Effector memory CD4-positive, alpha-beta T cell (primary cell): ENCODE data around the gene CTSE.
A peak's percentile ranks its signal among the peaks of the same experiment; 100 is the strongest.

Experiments
- DNase-seq, 3 donors: peaks; one replicate each; pipeline ENCODE4 v3.0.0-alpha.2; 2020
- H3K27ac ChIP-seq: 2 replicates; pipeline ENCODE4 v1.7.0; 2013; ENCODE audit warnings: mild to moderate bottlenecking, low read length, moderate library complexity; ENCODE audit not compliant: insufficient read depth, poor library complexity, severe bottlenecking
- H3K27me3 ChIP-seq: replicated peaks from 2 replicates; pipeline ENCODE4 v1.7.0; 2013; ENCODE audit warnings: mild to moderate bottlenecking, low read length; ENCODE audit not compliant: insufficient read depth, control insufficient read depth, poor library complexity, severe bottlenecking
- H3K36me3 ChIP-seq: 2 replicates; pipeline ENCODE4 v1.7.0; 2013; ENCODE audit warnings: mild to moderate bottlenecking, low read length, moderate library complexity; ENCODE audit not compliant: control insufficient read depth, insufficient read depth
- H3K4me1 ChIP-seq: 2 replicates; pipeline ENCODE4 v1.7.0; 2013; ENCODE audit warnings: low read length, mild to moderate bottlenecking; ENCODE audit not compliant: control insufficient read depth, insufficient read depth, poor library complexity, severe bottlenecking
- H3K4me3 ChIP-seq: 2 replicates; pipeline ENCODE4 v1.7.0; 2013; ENCODE audit warnings: low read length, low read depth, mild to moderate bottlenecking; ENCODE audit not compliant: insufficient read depth, poor library complexity, severe bottlenecking
- H3K9me3 ChIP-seq: 2 replicates; pipeline ENCODE4 v1.7.0; 2013; ENCODE audit warnings: mild to moderate bottlenecking, low read length, moderate library complexity; ENCODE audit not compliant: control insufficient read depth

The CTSE gene

DNA sequence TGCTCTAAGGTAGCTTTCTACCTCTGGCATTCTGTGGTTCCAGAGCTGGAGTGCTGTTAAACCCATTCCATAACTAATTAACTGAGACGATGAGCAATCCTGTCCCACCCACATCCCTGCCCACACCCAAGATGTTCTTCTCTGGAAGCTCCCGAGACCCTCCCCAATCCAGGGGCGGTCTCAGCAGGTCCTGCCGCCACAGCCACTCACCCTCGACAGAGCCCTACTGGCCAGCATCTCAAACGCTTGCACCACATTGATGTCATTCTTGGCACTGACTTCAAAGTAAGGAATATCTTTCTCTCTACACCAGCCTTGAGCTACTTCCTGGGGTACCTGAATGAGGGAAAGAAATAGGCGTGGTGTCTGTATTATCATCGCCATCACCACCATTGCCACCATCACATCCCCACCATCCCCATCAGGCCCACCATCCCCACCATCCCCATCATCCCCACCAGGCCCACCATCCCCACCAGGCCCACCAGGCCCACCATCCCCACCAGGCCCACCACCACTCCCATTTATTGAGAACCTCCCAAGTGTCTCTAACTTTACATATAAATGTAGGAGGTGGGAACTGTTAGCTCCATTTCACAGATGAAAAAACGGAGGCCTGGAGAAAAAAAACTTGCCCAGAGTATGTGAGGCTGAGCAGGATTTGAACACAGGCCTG lies 38.2 kb downstream of the CTSE start:
- no peaks in the 10 kb centered on the region for H3K9me3 ChIP-seq
- H3K4me3 ChIP-seq: no peak overlapping the region
- no peak for DNase-seq
- H3K27ac ChIP-seq: no peak overlapping the region
- no peaks in the 10 kb centered on the region for H3K27me3 ChIP-seq
- no peaks in the 10 kb centered on the region for H3K36me3 ChIP-seq
- no peaks in the 10 kb centered on the region for H3K4me1 ChIP-seq

GRCh38 chr1:205983925-205984725 lies 39.6 kb downstream of the CTSE start:
- Histone ChIP-seq H3K27ac (no peak overlapping the region), H3K4me3 (no peak overlapping the region), H3K27me3 (no peaks in the 10 kb centered on the region), H3K36me3 (no peaks in the 10 kb centered on the region), H3K9me3 (no peaks in the 10 kb centered on the region), H3K4me1 (no peaks in the 10 kb centered on the region)
- DNase-seq: no peak

GRCh38 chr1:205981257-205981656 lies 42.4 kb downstream of the CTSE start:
- H3K4me1 ChIP-seq: no peaks in the 10 kb centered on the region
- no peak for DNase-seq
- no peaks in the 10 kb centered on the region for H3K36me3 ChIP-seq
- H3K27me3 ChIP-seq: no peaks in the 10 kb centered on the region
- H3K4me3 ChIP-seq: no peak overlapping the region
- H3K27ac ChIP-seq: no peak overlapping the region
- no peaks in the 10 kb centered on the region for H3K9me3 ChIP-seq

GRCh38 chr1:205980237-205980870 lies 43.3 kb downstream of the CTSE start:
- no peak overlapping the region for H3K27ac ChIP-seq
- no peak overlapping the region for H3K4me3 ChIP-seq
- no peaks in the 10 kb centered on the region for H3K36me3 ChIP-seq
- no peak for DNase-seq
- H3K27me3 ChIP-seq: no peaks in the 10 kb centered on the region
- H3K4me1 ChIP-seq: no peaks in the 10 kb centered on the region
- H3K9me3 ChIP-seq: no peaks in the 10 kb centered on the region

GRCh38 chr1:205979301-205979700 lies 44.4 kb downstream of the CTSE start:
- no peak overlapping the region for H3K27ac ChIP-seq
- H3K4me3 ChIP-seq: no peak overlapping the region
- no peaks in the 10 kb centered on the region for H3K9me3 ChIP-seq
- H3K4me1 ChIP-seq: no peaks in the 10 kb centered on the region
- no peaks in the 10 kb centered on the region for H3K27me3 ChIP-seq
- no peak for DNase-seq
- H3K36me3 ChIP-seq: no peaks in the 10 kb centered on the region

DNA sequence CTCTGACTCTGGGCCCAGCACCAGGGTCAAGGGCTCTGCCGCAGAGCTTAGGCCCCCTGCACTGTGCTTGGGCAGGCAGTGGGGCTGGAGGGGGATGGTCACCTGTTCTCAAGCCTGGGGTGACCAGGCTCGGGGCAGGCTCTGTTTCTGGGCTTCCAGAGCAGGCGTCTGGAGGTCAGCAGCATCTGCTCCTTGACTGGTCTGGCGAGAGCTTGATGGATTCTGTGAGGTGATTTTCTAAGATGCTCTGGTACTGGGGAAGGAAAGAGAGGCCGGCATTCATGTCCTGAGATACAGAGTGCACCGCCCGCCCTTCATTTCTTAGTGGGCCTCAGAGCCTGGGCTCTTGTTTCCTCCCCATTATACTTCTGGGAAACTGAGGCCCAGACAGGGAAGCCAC lies 45.0 kb downstream of the CTSE start:
- Histone ChIP-seq H3K27ac (no peak overlapping the region), H3K36me3 (no peaks in the 10 kb centered on the region), H3K4me1 (no peaks in the 10 kb centered on the region), H3K4me3 (no peak overlapping the region), H3K27me3 (no peaks in the 10 kb centered on the region), H3K9me3 (no peaks in the 10 kb centered on the region)
- DNase-seq: no peak

DNA sequence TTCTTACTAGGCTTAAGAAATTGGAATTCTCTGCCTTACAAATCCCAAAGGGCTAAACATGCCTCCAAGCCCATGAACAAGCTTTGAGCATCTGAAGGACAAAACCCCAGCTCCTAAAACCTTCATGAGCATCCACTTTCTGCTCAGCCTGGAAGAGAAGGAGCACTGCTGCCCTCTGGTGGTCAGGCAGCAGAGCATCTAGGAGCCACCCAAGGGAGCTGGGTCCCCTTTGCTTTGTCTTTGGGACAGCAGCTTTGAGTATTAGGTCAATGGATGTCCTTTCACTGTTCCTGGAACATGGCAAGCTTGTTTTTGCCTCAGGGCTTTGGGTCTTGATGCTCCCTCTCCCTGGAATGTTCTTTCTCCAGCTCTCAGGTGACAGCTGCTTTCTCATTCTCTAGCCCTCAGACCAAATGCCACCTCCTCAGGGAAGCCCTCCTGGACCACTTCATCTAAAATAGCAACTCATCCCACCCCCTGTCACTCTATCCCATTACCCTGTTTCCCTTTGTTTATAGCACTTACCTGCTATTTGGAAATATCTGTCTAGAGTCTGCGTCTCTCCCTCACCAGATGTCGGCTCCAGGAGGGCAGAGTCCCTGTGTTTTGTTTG lies 46.2 kb downstream of the CTSE start:
- no peaks in the 10 kb centered on the region for H3K36me3 ChIP-seq
- H3K27me3 ChIP-seq: no peaks in the 10 kb centered on the region
- peak; percentile 33 to 60 (median 47) for DNase-seq
- H3K4me1 ChIP-seq: no peaks in the 10 kb centered on the region
- H3K27ac ChIP-seq: no peak overlapping the region
- H3K9me3 ChIP-seq: no peaks in the 10 kb centered on the region
- no peak overlapping the region for H3K4me3 ChIP-seq

GRCh38 chr1:205976708-205977401 lies 46.8 kb downstream of the CTSE start:
- no peaks in the 10 kb centered on the region for H3K9me3 ChIP-seq
- H3K4me3 ChIP-seq: no peak overlapping the region
- no peaks in the 10 kb centered on the region for H3K36me3 ChIP-seq
- no peak for DNase-seq
- no peaks in the 10 kb centered on the region for H3K4me1 ChIP-seq
- H3K27ac ChIP-seq: no peak overlapping the region
- H3K27me3 ChIP-seq: no peaks in the 10 kb centered on the region

DNA sequence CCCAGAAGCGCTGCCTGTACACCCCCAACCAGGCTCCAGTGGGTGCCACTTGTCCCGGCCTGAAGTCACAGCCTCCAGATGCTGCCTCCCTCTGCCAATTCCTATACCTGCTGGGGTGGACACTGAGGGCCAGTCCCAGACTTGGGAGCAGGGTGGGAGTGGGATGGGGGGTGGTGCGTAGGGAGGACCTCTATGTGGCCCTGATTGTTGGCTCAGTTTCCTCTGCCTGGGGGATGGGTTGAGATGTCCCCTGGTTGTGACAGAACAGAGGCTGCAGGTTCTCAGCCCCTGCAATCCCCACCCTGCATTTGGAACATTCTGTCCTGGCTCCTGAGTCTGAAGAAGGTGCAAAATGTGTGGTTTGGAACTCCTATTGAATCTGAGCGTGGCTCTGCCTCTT lies 47.7 kb downstream of the CTSE start:
- no peak for DNase-seq
- no peak overlapping the region for H3K27ac ChIP-seq
- H3K4me1 ChIP-seq: no peaks in the 10 kb centered on the region
- H3K9me3 ChIP-seq: no peaks in the 10 kb centered on the region
- H3K4me3 ChIP-seq: no peak overlapping the region
- H3K36me3 ChIP-seq: no peaks in the 10 kb centered on the region
- H3K27me3 ChIP-seq: no peaks in the 10 kb centered on the region
